Kidney epithelial cell (primary cell): ENCODE measurements around the gene SH2D5. TPM values are rescaled to one million over a fixed set of nuclear protein-coding genes. Genes with fewer than 3 reads are reported as not detected.

Experiments used
- DNase-seq: peaks from one replicate; pipeline ENCODE4 v3.0.0-alpha.2; 2010; ENCODE audit warnings: low read depth
- H3K27me3 ChIP-seq: 2 replicates; pipeline ENCODE4 v1.6.0; 2011; ENCODE audit warnings: low read length; ENCODE audit not compliant: control insufficient read depth, insufficient read depth
- H3K36me3 ChIP-seq: 2 replicates; pipeline ENCODE4 v1.5.1; 2011; ENCODE audit warnings: low read length; ENCODE audit not compliant: control insufficient read depth, insufficient read depth
- H3K4me3 ChIP-seq: 2 replicates; pipeline ENCODE4 v1.5.1; 2011; ENCODE audit warnings: low read depth, mild to moderate bottlenecking, control low read depth, low read length
- CTCF ChIP-seq: IDR thresholded peaks from 2 replicates; pipeline ENCODE4 v1.5.1; 2011; ENCODE audit warnings: mild to moderate bottlenecking, moderate library complexity, low read length, control low read depth, inconsistent platforms; ENCODE audit not compliant: insufficient read depth, poor library complexity, severe bottlenecking
- total RNA-seq: library from RNA; depleted of rRNA; stranded (reverse); fragments of >200 nt; gene quantifications from 2 replicates; pipeline ENCODE4 v1.2.3, GENCODE V29; 2015

The SH2D5 gene
- total RNA-seq, 1 donor from 2014 or later = 11.7 TPM

- no peak for DNase-seq
- TF ChIP-seq CTCF = no peak
- no peaks in the 10 kb centered on the region for H3K36me3 ChIP-seq
- no peak overlapping the region for H3K4me3 ChIP-seq
- H3K27me3 ChIP-seq = no peaks in the 10 kb centered on the region
Measured at GRCh38 chr1:20708057-20708456, 24.4 kb downstream of the SH2D5 start.

GRCh38 chr1:20706841-20707240, 25.7 kb downstream of the SH2D5 start:
- no peaks in the 10 kb centered on the region for H3K36me3 ChIP-seq

GRCh38 chr1:20705203-20705755, 27.2 kb downstream of the SH2D5 start:
- H3K36me3 ChIP-seq = no peaks in the 10 kb centered on the region
- H3K27me3 ChIP-seq = no peaks in the 10 kb centered on the region
- H3K4me3 ChIP-seq = no peak overlapping the region
- TF ChIP-seq CTCF = no peak
- DNase-seq = no peak

More at GRCh38 chr1:20706841-20707240, 25.7 kb downstream of the SH2D5 start:
- DNase-seq = no peak
- H3K27me3 ChIP-seq = no peaks in the 10 kb centered on the region
- TF ChIP-seq CTCF = no peak
- H3K4me3 ChIP-seq = no peak overlapping the region

- Histone ChIP-seq H3K36me3 (no peaks in the 10 kb centered on the region), H3K4me3 (no peak overlapping the region), H3K27me3 (no peaks in the 10 kb centered on the region)
- no peak for TF ChIP-seq CTCF
- DNase-seq = no peak
Measured at GRCh38 chr1:20704390-20705202, 27.9 kb downstream of the SH2D5 start.

GRCh38 chr1:20703124-20703756, 29.3 kb downstream of the SH2D5 start:
- no peak overlapping the region for H3K4me3 ChIP-seq

More at GRCh38 chr1:20703124-20703756, 29.3 kb downstream of the SH2D5 start:
- no peak for DNase-seq
- TF ChIP-seq CTCF = no peak
- no peaks in the 10 kb centered on the region for H3K27me3 ChIP-seq
- no peaks in the 10 kb centered on the region for H3K36me3 ChIP-seq
